GM23338 (cell line): ENCODE measurements around the gene OGFRL1. TPM values are rescaled to one million over a fixed set of nuclear protein-coding genes. Genes with fewer than 3 reads are reported as not detected.

Source experiments
- ATAC-seq: fragments of 200-7000 bp; cut with Tn5 transposase; 3 replicates; pipeline ENCODE4 v1.9.1; 2020
- DNase-seq: peaks from one replicate; pipeline ENCODE4 v3.0.0-alpha.2; 2015; ENCODE audit warnings: low spot score
- H2AFZ ChIP-seq: fragments of 200-600 bp; sonication (generic); 2 replicates; pipeline ENCODE4 v1.8.0; 2016; ENCODE audit warnings: antibody characterized with exemption, mild to moderate bottlenecking, moderate library complexity
- H3F3A ChIP-seq: fragments of 200-600 bp; sonication (generic); replicated peaks from 2 replicates; pipeline ENCODE4 v1.8.0; 2017; ENCODE audit warnings: antibody characterized with exemption, mixed run types, low read depth
- H3K27ac ChIP-seq: fragments of 200-600 bp; sonication (generic); 2 replicates; pipeline ENCODE4 v1.6.1; 2016; ENCODE audit warnings: low read depth
- H3K27me3 ChIP-seq: fragments of 200-600 bp; sonication (generic); 2 replicates; pipeline ENCODE4 v1.8.0; 2016; ENCODE audit warnings: mild to moderate bottlenecking, mixed run types, moderate library complexity; ENCODE audit not compliant: insufficient read depth
- H3K36me3 ChIP-seq: fragments of 200-600 bp; sonication (generic); 2 replicates; pipeline ENCODE4 v1.8.0; 2016; ENCODE audit warnings: mild to moderate bottlenecking; ENCODE audit not compliant: insufficient read depth
- H3K4me1 ChIP-seq: fragments of 200-600 bp; sonication (generic); 2 replicates; pipeline ENCODE4 v1.8.0; 2016; ENCODE audit warnings: mild to moderate bottlenecking, moderate library complexity; ENCODE audit not compliant: insufficient read depth
- H3K4me2 ChIP-seq: fragments of 200-600 bp; sonication (generic); 2 replicates; pipeline ENCODE4 v1.7.1; 2017; ENCODE audit warnings: mixed run types
- H3K4me3 ChIP-seq: fragments of 200-600 bp; sonication (generic); 2 replicates; pipeline ENCODE4 v1.6.1; 2016; ENCODE audit warnings: mixed run types
- H3K79me2 ChIP-seq: fragments of 200-600 bp; sonication (generic); replicated peaks from 2 replicates; pipeline ENCODE4 v1.8.0; 2017; ENCODE audit warnings: mild to moderate bottlenecking; ENCODE audit not compliant: insufficient read depth
- H3K9me2 ChIP-seq: fragments of 200-600 bp; sonication (generic); 2 replicates; pipeline ENCODE4 v1.8.0; 2017; ENCODE audit not compliant: insufficient read depth
- H4K20me1 ChIP-seq: fragments of 200-600 bp; sonication (generic); replicated peaks from 2 replicates; pipeline ENCODE4 v1.8.0; 2017; ENCODE audit warnings: mild to moderate bottlenecking; ENCODE audit not compliant: insufficient read depth
- H3K27ac Mint-ChIP-seq: 2 replicates; pipeline ENCODE4 v1.8.0; 2020; ENCODE audit warnings: inconsistent platforms, mild to moderate bottlenecking, moderate library complexity, mixed read lengths
- H3K27me3 Mint-ChIP-seq: 3 replicates; pipeline ENCODE4 v1.8.0; 2022; ENCODE audit warnings: low read depth, mild to moderate bottlenecking, moderate library complexity, mixed read lengths, inconsistent platforms; ENCODE audit not compliant: insufficient read depth, poor library complexity
- H3K36me3 Mint-ChIP-seq: 3 replicates; pipeline ENCODE4 v1.8.0; 2021; ENCODE audit warnings: low read depth, mild to moderate bottlenecking, inconsistent platforms, moderate library complexity, mixed read lengths
- H3K4me1 Mint-ChIP-seq: 3 replicates; pipeline ENCODE4 v1.8.0; 2020; ENCODE audit warnings: mild to moderate bottlenecking, inconsistent platforms, mixed read lengths
- H3K4me3 Mint-ChIP-seq: 3 replicates; pipeline ENCODE4 v1.8.0; 2021; ENCODE audit warnings: moderate library complexity, mild to moderate bottlenecking, inconsistent platforms, mixed read lengths
- H3K9me3 Mint-ChIP-seq: 3 replicates; pipeline ENCODE4 v1.8.0; 2020; ENCODE audit warnings: moderate library complexity, mild to moderate bottlenecking, inconsistent platforms, mixed read lengths
- CREB1 ChIP-seq: fragments of 250-450 bp; sonication (Bioruptor Pico); IDR thresholded peaks from 2 replicates; pipeline ENCODE4 v1.5.0; 2020; ENCODE audit warnings: low read depth, mild to moderate bottlenecking, moderate library complexity
- CTCF ChIP-seq, 2 experiments: fragments of 200-600 bp in 1 of 2; sonication (generic) in 1 of 2; conservative IDR thresholded peaks; 2 replicates each; pipeline versions ENCODE4 v1.5.1 to v1.6.1; 2016 to 2017; ENCODE audit warnings: antibody characterized with exemption in 2 of 2, low read depth in 2 of 2, mild to moderate bottlenecking in 2 of 2, moderate library complexity in 1 of 2
- ETS1 ChIP-seq: IDR thresholded peaks from 2 replicates; pipeline ENCODE4 v1.6.1; 2016; ENCODE audit warnings: antibody characterized with exemption
- EZH2 ChIP-seq: fragments of 200-600 bp; sonication (generic); IDR thresholded peaks from one replicate; pipeline ENCODE4 v1.8.0; 2017; ENCODE audit warnings: antibody characterized with exemption, mild to moderate bottlenecking, low read depth; ENCODE audit not compliant: unreplicated experiment
- EZH2phosphoT487 ChIP-seq: fragments of 200-600 bp; sonication (generic); IDR thresholded peaks from one replicate; pipeline ENCODE4 v1.8.1; 2018; ENCODE audit warnings: antibody characterized with exemption; ENCODE audit not compliant: unreplicated experiment
- JUNB ChIP-seq: IDR thresholded peaks from one replicate; pipeline ENCODE4 v1.6.1; 2016; ENCODE audit warnings: antibody characterized with exemption; ENCODE audit not compliant: unreplicated experiment
- NANOG ChIP-seq: IDR thresholded peaks from 2 replicates; pipeline ENCODE4 v1.6.1; 2016; ENCODE audit warnings: antibody characterized with exemption, borderline replicate concordance
- POLR2AphosphoS5 ChIP-seq: IDR thresholded peaks from 2 replicates; pipeline ENCODE4 v1.6.1; 2016; ENCODE audit warnings: antibody characterized with exemption, low read depth
- REST ChIP-seq: IDR thresholded peaks from one replicate; pipeline ENCODE4 v1.6.1; 2018; ENCODE audit warnings: antibody characterized with exemption; ENCODE audit not compliant: unreplicated experiment
- STAT1 ChIP-seq: IDR thresholded peaks from one replicate; pipeline ENCODE4 v1.6.1; 2016; ENCODE audit warnings: antibody characterized with exemption; ENCODE audit not compliant: unreplicated experiment
- ZNF114 ChIP-seq: fragments of 250-450 bp; sonication (Bioruptor Pico); IDR thresholded peaks from 2 replicates; pipeline ENCODE4 v1.5.0; 2020; ENCODE audit warnings: mild to moderate bottlenecking, moderate library complexity
- ZNF331 ChIP-seq: fragments of 250-450 bp; sonication (Bioruptor Pico); IDR thresholded peaks from 2 replicates; pipeline ENCODE4 v1.5.0; 2020; ENCODE audit warnings: low read depth, mild to moderate bottlenecking, moderate library complexity
- ZNF462 ChIP-seq: fragments of 250-450 bp; sonication (Bioruptor Pico); IDR thresholded peaks from 2 replicates; pipeline ENCODE4 v1.5.0; 2020; ENCODE audit warnings: mild to moderate bottlenecking, moderate library complexity
- polyA plus RNA-seq: library from polyadenylated mRNA; unstranded; fragments of >200 nt; fragmentation: Nextera tagmentation; extraction: Ambion mirVana; gene quantifications from 2 replicates; pipeline ENCODE4 v1.2.1, GENCODE V29; 2016
- total RNA-seq: library from RNA; depleted of rRNA; stranded (reverse); fragments of >200 nt; shearing (Covaris generic); gene quantifications from 2 replicates; pipeline ENCODE4 v1.2.3, GENCODE V29; 2014

The OGFRL1 gene
- total and polyA plus RNA-seq, 2 experiments from 2014 or later, result 4.2 to 10.0 TPM

- no peak overlapping the region for H3K4me3 ChIP-seq
- no peaks in the 10 kb centered on the region for H3K36me3 ChIP-seq
- H3K9me2 ChIP-seq, result 0 out of 2 replicates have a peak, but pooled peaks cover 3% of the 10 kb centered on the region
- DNase-seq (no peak), ATAC-seq (no peak)
- no peak overlapping the region for H2AFZ ChIP-seq
- H3K4me1 ChIP-seq, result 0 out of 2 replicates have a peak, but pooled peaks cover 7% of the 10 kb centered on the region
- H4K20me1 ChIP-seq, result no peaks in the 10 kb centered on the region
- peaks cover 9% of the 10 kb centered on the region; the same call in 2 of the 3 replicates for H3K36me3 Mint-ChIP-seq
- H3K4me3 Mint-ChIP-seq, result no peak overlapping the region
- H3K4me2 ChIP-seq, result no peak overlapping the region
- peaks cover 16% of the 10 kb centered on the region for H3K4me1 Mint-ChIP-seq
- H3F3A ChIP-seq, result no peaks in the 10 kb centered on the region
- peaks cover 4% of the 10 kb centered on the region for H3K27me3 Mint-ChIP-seq
- H3K9me3 Mint-ChIP-seq, result peaks cover 10% of the 10 kb centered on the region; the same call in 2 of the 3 replicates
- no peaks in the 10 kb centered on the region for H3K27me3 ChIP-seq
- no peak overlapping the region for H3K27ac ChIP-seq
- TF ChIP-seq CTCF (conservative IDR thresholded peaks at IDR 0.05; ENCODE audit: low read depth in 2 of 2) (no peak), ZNF462 (no peak), JUNB (no peak), POLR2AphosphoS5 (no peak), ETS1 (no peak), EZH2 (no peak), EZH2phosphoT487 (no peak), STAT1 (no peak), NANOG (no peak), CREB1 (CRISPR knock-in tag) (no peak), REST (no peak), ZNF331 (CRISPR knock-in tag) (no peak), ZNF114 (CRISPR knock-in tag) (no peak)
- no peaks in the 10 kb centered on the region for H3K79me2 ChIP-seq
- no peak overlapping the region for H3K27ac Mint-ChIP-seq
Measured at GRCh38 chr6:71334768-71335167, 46.2 kb downstream of the OGFRL1 start.
